ENCODE results near the gene SLC35E3.
A peak's percentile ranks its signal among the peaks of the same experiment; 100 is the strongest.

SLC35E3 gene

GRCh38 chr12:68749443-68749842 lies 3.5 kb downstream of the SLC35E3 start:
- Histone ChIP-seq H2BK15ac (ENCODE audit: low read depth, poor library complexity, severe bottlenecking) (no peak overlapping the region), H3K4me2 (ENCODE audit: low read length, poor library complexity, severe bottlenecking) (no peak overlapping the region), H3K9ac (ENCODE audit: low read length) (no peak overlapping the region), H2BK12ac (ENCODE audit: low read length in 2 of 2) (no peak overlapping the region), H3K4me3 (ENCODE audit: insufficient read depth in 1 of 2, low read depth in 1 of 2, low read length in 2 of 2) (no peak overlapping the region), H3K23ac (ENCODE audit: low read length in 2 of 2) (no peak overlapping the region), H3K79me1 (replicated peaks; ENCODE audit: low read length, poor library complexity, severe bottlenecking) (peaks cover 12% of the 10 kb centered on the region), H3K4ac (ENCODE audit: low read depth in 1 of 2, low read length in 2 of 2) (no peak overlapping the region), H4K91ac (ENCODE audit: low read length) (no peak overlapping the region), H3K9me3 (ENCODE audit: control insufficient read depth, low read length) (no peaks in the 10 kb centered on the region), H4K8ac (ENCODE audit: low read length) (no peak overlapping the region), H2BK120ac (ENCODE audit: low read depth, low read length) (no peak overlapping the region), H2AFZ (ENCODE audit: low read depth, low read length) (no peak overlapping the region), H2BK5ac (ENCODE audit: low read depth, low read length, poor library complexity, severe bottlenecking) (no peak overlapping the region), H3K4me1 (ENCODE audit: control insufficient read depth, insufficient read depth, low read depth, low read length) (peaks cover 4% of the 10 kb centered on the region), H3K27me3 (ENCODE audit: control insufficient read depth in 1 of 2, insufficient read depth in 1 of 2, low read length in 2 of 2) (no peaks in the 10 kb centered on the region), H3K14ac (ENCODE audit: low read length in 2 of 2) (no peak overlapping the region), H3K18ac (ENCODE audit: low read depth in 1 of 2, low read length in 2 of 2) (no peak overlapping the region), H3K36me3 (ENCODE audit: control insufficient read depth in 1 of 2, insufficient read depth in 2 of 2, low read depth in 1 of 2, low read length in 2 of 2) (peaks cover 7 to 38% of the 10 kb centered on the region in 2 experiments), H2AK5ac (ENCODE audit: low read length, severe bottlenecking) (no peak overlapping the region), H3K27ac (ENCODE audit: low read length, poor library complexity, severe bottlenecking) (no peak overlapping the region)
- WGBS: 98% methylated on average over 3 of the region's 3 CpGs
- DNase-seq: no peak

GRCh38 chr12:68749861-68750260 lies 3.9 kb downstream of the SLC35E3 start:
- no peak overlapping the region for H3K14ac ChIP-seq (ENCODE audit: low read length in 2 of 2)
- H3K4me3 ChIP-seq (ENCODE audit: insufficient read depth in 1 of 2, low read depth in 1 of 2, low read length in 2 of 2): no peak overlapping the region
- H2AK5ac ChIP-seq (ENCODE audit: low read length, severe bottlenecking): no peak overlapping the region
- peaks cover 7 to 42% of the 10 kb centered on the region in 2 experiments for H3K36me3 ChIP-seq (ENCODE audit: control insufficient read depth in 1 of 2, insufficient read depth in 2 of 2, low read depth in 1 of 2, low read length in 2 of 2)
- no peak overlapping the region for H3K23ac ChIP-seq (ENCODE audit: low read length in 2 of 2)
- H3K79me1 ChIP-seq (replicated peaks; ENCODE audit: low read length, poor library complexity, severe bottlenecking): peaks cover 12% of the 10 kb centered on the region
- H3K9me3 ChIP-seq (ENCODE audit: control insufficient read depth, low read length): no peaks in the 10 kb centered on the region
- no peak overlapping the region for H3K18ac ChIP-seq (ENCODE audit: low read depth in 1 of 2, low read length in 2 of 2)
- H3K27ac ChIP-seq (ENCODE audit: low read length, poor library complexity, severe bottlenecking): no peak overlapping the region
- no peak overlapping the region for H3K9ac ChIP-seq (ENCODE audit: low read length)
- 96% methylated on average over 4 of the region's 4 CpGs for WGBS
- no peak overlapping the region for H2BK12ac ChIP-seq (ENCODE audit: low read length in 2 of 2)
- H3K27me3 ChIP-seq (ENCODE audit: control insufficient read depth in 1 of 2, insufficient read depth in 1 of 2, low read length in 2 of 2): no peaks in the 10 kb centered on the region
- H4K91ac ChIP-seq (ENCODE audit: low read length): no peak overlapping the region
- no peak overlapping the region for H3K4me2 ChIP-seq (ENCODE audit: low read length, poor library complexity, severe bottlenecking)
- DNase-seq: no peak
- H4K8ac ChIP-seq (ENCODE audit: low read length): no peak overlapping the region
- H2AFZ ChIP-seq (ENCODE audit: low read depth, low read length): no peak overlapping the region
- no peak overlapping the region for H2BK15ac ChIP-seq (ENCODE audit: low read depth, poor library complexity, severe bottlenecking)
- H2BK5ac ChIP-seq (ENCODE audit: low read depth, low read length, poor library complexity, severe bottlenecking): no peak overlapping the region
- H2BK120ac ChIP-seq (ENCODE audit: low read depth, low read length): no peak overlapping the region
- no peak overlapping the region for H3K4ac ChIP-seq (ENCODE audit: low read depth in 1 of 2, low read length in 2 of 2)
- peaks cover 4% of the 10 kb centered on the region for H3K4me1 ChIP-seq (ENCODE audit: control insufficient read depth, insufficient read depth, low read depth, low read length)

- DNase-seq: no peak
- Histone ChIP-seq H2AK5ac (ENCODE audit: low read length, severe bottlenecking) (no peak overlapping the region), H2BK5ac (ENCODE audit: low read depth, low read length, poor library complexity, severe bottlenecking) (no peak overlapping the region), H2AFZ (ENCODE audit: low read depth, low read length) (no peak overlapping the region), H3K14ac (ENCODE audit: low read length in 2 of 2) (no peak overlapping the region), H3K9ac (ENCODE audit: low read length) (no peak overlapping the region), H3K4me2 (ENCODE audit: low read length, poor library complexity, severe bottlenecking) (no peak overlapping the region), H3K36me3 (ENCODE audit: control insufficient read depth in 1 of 2, insufficient read depth in 2 of 2, low read depth in 1 of 2, low read length in 2 of 2) (peaks cover 7 to 48% of the 10 kb centered on the region in 2 experiments), H3K4me1 (ENCODE audit: control insufficient read depth, insufficient read depth, low read depth, low read length) (peaks cover 4% of the 10 kb centered on the region), H3K18ac (ENCODE audit: low read depth in 1 of 2, low read length in 2 of 2) (no peak overlapping the region), H4K8ac (ENCODE audit: low read length) (peak overlapping the region; percentile 56), H3K9me3 (ENCODE audit: control insufficient read depth, low read length) (no peaks in the 10 kb centered on the region), H3K27me3 (ENCODE audit: control insufficient read depth in 1 of 2, insufficient read depth in 1 of 2, low read length in 2 of 2) (no peaks in the 10 kb centered on the region), H3K79me1 (replicated peaks; ENCODE audit: low read length, poor library complexity, severe bottlenecking) (peaks cover 12% of the 10 kb centered on the region), H2BK15ac (ENCODE audit: low read depth, poor library complexity, severe bottlenecking) (no peak overlapping the region), H2BK120ac (ENCODE audit: low read depth, low read length) (no peak overlapping the region), H3K4ac (ENCODE audit: low read depth in 1 of 2, low read length in 2 of 2) (no peak overlapping the region), H3K27ac (ENCODE audit: low read length, poor library complexity, severe bottlenecking) (no peak overlapping the region), H2BK12ac (ENCODE audit: low read length in 2 of 2) (no peak overlapping the region), H4K91ac (ENCODE audit: low read length) (no peak overlapping the region), H3K23ac (ENCODE audit: low read length in 2 of 2) (no peak overlapping the region), H3K4me3 (ENCODE audit: insufficient read depth in 1 of 2, low read depth in 1 of 2, low read length in 2 of 2) (no peak overlapping the region)
- 90% methylated on average over 4 of the region's 4 CpGs for WGBS
These were observed 4.5 kb downstream of the SLC35E3 start for GRCh38 chr12:68750506-68750905.

GRCh38 chr12:68755536-68756243 lies 9.7 kb downstream of the SLC35E3 start:
- peaks cover 7 to 72% of the 10 kb centered on the region in 2 experiments for H3K36me3 ChIP-seq (ENCODE audit: control insufficient read depth in 1 of 2, insufficient read depth in 2 of 2, low read depth in 1 of 2, low read length in 2 of 2)
- H4K8ac ChIP-seq (ENCODE audit: low read length): no peak overlapping the region
- H2BK15ac ChIP-seq (ENCODE audit: low read depth, poor library complexity, severe bottlenecking): no peak overlapping the region
- H3K18ac ChIP-seq (ENCODE audit: low read depth in 1 of 2, low read length in 2 of 2): no peak overlapping the region
- no peaks in the 10 kb centered on the region for H3K79me1 ChIP-seq (replicated peaks; ENCODE audit: low read length, poor library complexity, severe bottlenecking)
- no peak overlapping the region for H2BK5ac ChIP-seq (ENCODE audit: low read depth, low read length, poor library complexity, severe bottlenecking)
- H3K14ac ChIP-seq (ENCODE audit: low read length in 2 of 2): no peak overlapping the region
- H3K9me3 ChIP-seq (ENCODE audit: control insufficient read depth, low read length): no peaks in the 10 kb centered on the region
- no peak overlapping the region for H4K91ac ChIP-seq (ENCODE audit: low read length)
- no peak overlapping the region for H2BK120ac ChIP-seq (ENCODE audit: low read depth, low read length)
- DNase-seq: no peak
- H2AK5ac ChIP-seq (ENCODE audit: low read length, severe bottlenecking): no peak overlapping the region
- H3K4ac ChIP-seq (ENCODE audit: low read depth in 1 of 2, low read length in 2 of 2): no peak overlapping the region
- WGBS: 100% methylated on average over 3 of the region's 4 CpGs
- no peak overlapping the region for H2AFZ ChIP-seq (ENCODE audit: low read depth, low read length)
- no peak overlapping the region for H3K4me3 ChIP-seq (ENCODE audit: insufficient read depth in 1 of 2, low read depth in 1 of 2, low read length in 2 of 2)
- H3K9ac ChIP-seq (ENCODE audit: low read length): no peak overlapping the region
- no peak overlapping the region for H3K23ac ChIP-seq (ENCODE audit: low read length in 2 of 2)
- no peak overlapping the region for H3K4me2 ChIP-seq (ENCODE audit: low read length, poor library complexity, severe bottlenecking)
- no peaks in the 10 kb centered on the region for H3K4me1 ChIP-seq (ENCODE audit: control insufficient read depth, insufficient read depth, low read depth, low read length)
- H3K27ac ChIP-seq (ENCODE audit: low read length, poor library complexity, severe bottlenecking): no peak overlapping the region
- no peak overlapping the region for H2BK12ac ChIP-seq (ENCODE audit: low read length in 2 of 2)
- H3K27me3 ChIP-seq (ENCODE audit: control insufficient read depth in 1 of 2, insufficient read depth in 1 of 2, low read length in 2 of 2): no peaks in the 10 kb centered on the region

Measured in mesenchymal stem cell (in vitro differentiated cells and primary cell).